Loucy (cell line): ENCODE measurements around the gene UAP1L1.

Source experiments
- H2AFZ ChIP-seq: fragments of 200-600 bp; sonication (generic); 2 replicates; pipeline ENCODE4 v1.6.0; 2016; ENCODE audit warnings: antibody characterized with exemption, mild to moderate bottlenecking, low read length, moderate library complexity
- H3F3A ChIP-seq: fragments of 200-600 bp; 2 replicates; pipeline ENCODE4 v1.6.0; 2016; ENCODE audit warnings: antibody characterized with exemption, low read depth, mild to moderate bottlenecking
- H3K27me3 ChIP-seq: fragments of 200-600 bp; sonication (generic); 2 replicates; pipeline ENCODE4 v1.6.1; 2014; ENCODE audit warnings: low read length, mild to moderate bottlenecking; ENCODE audit not compliant: insufficient read depth, poor library complexity, severe bottlenecking
- H3K36me3 ChIP-seq: fragments of 200-600 bp; sonication (generic); 2 replicates; pipeline ENCODE4 v1.6.1; 2016; ENCODE audit warnings: low read length; ENCODE audit not compliant: insufficient read depth
- H3K4me1 ChIP-seq: fragments of 200-600 bp; sonication (generic); 2 replicates; pipeline ENCODE4 v1.5.1; 2014; ENCODE audit warnings: low read length, mild to moderate bottlenecking; ENCODE audit not compliant: insufficient read depth, poor library complexity, severe bottlenecking
- H3K4me2 ChIP-seq: fragments of 200-600 bp; sonication (generic); 2 replicates; pipeline ENCODE4 v1.6.0; 2014; ENCODE audit warnings: antibody characterized with exemption, low read length, low read depth, mild to moderate bottlenecking; ENCODE audit not compliant: poor library complexity, severe bottlenecking
- H3K4me3 ChIP-seq: fragments of 200-600 bp; sonication (generic); 2 replicates; pipeline ENCODE4 v1.5.1; 2014; ENCODE audit warnings: low read length, mild to moderate bottlenecking, mixed read lengths; ENCODE audit not compliant: poor library complexity, severe bottlenecking
- H3K79me2 ChIP-seq: fragments of 200-600 bp; sonication (generic); 2 replicates; pipeline ENCODE4 v1.6.1; 2014; ENCODE audit warnings: low read length; ENCODE audit not compliant: insufficient read depth
- H3K9ac ChIP-seq: fragments of 200-600 bp; sonication (generic); 2 replicates; pipeline ENCODE4 v1.6.0; 2014; ENCODE audit warnings: mild to moderate bottlenecking, low read depth, low read length, moderate library complexity; ENCODE audit not compliant: poor library complexity, severe bottlenecking
- H3K9me2 ChIP-seq: fragments of 200-600 bp; sonication (generic); replicated peaks from 2 replicates; pipeline ENCODE4 v1.6.1; 2016; ENCODE audit warnings: low read depth, low read length, mixed read lengths
- H3K9me3 ChIP-seq: fragments of 200-600 bp; sonication (generic); 2 replicates; pipeline ENCODE4 v1.6.1; 2014; ENCODE audit warnings: mild to moderate bottlenecking, antibody characterized with exemption, low read length, low read depth; ENCODE audit not compliant: insufficient read depth
- H4K20me1 ChIP-seq: fragments of 200-600 bp; sonication (generic); 2 replicates; pipeline ENCODE4 v1.6.0; 2014; ENCODE audit warnings: antibody characterized with exemption, low read length, mild to moderate bottlenecking; ENCODE audit not compliant: insufficient read depth, poor library complexity, severe bottlenecking
- CTCF ChIP-seq: fragments of 200-600 bp; sonication (generic); conservative IDR thresholded peaks from 2 replicates; pipeline ENCODE4 v1.5.1; 2014; ENCODE audit warnings: mild to moderate bottlenecking, antibody characterized with exemption, low read length
- EZH2phosphoT487 ChIP-seq: fragments of 200-600 bp; IDR thresholded peaks from 2 replicates; pipeline ENCODE4 v1.6.1; 2018; ENCODE audit warnings: antibody characterized with exemption, mild to moderate bottlenecking, moderate library complexity, borderline replicate concordance

Gene UAP1L1

GRCh38 chr9:137110147-137110910 lies 33.0 kb downstream of the UAP1L1 start:
- Histone ChIP-seq H3K79me2 (no peaks in the 10 kb centered on the region), H3K9me2 (no peaks in the 10 kb centered on the region), H3F3A (no peaks in the 10 kb centered on the region), H3K27me3 (no peaks in the 10 kb centered on the region), H2AFZ (no peak overlapping the region), H3K4me1 (peaks cover 7% of the 10 kb centered on the region), H3K4me3 (no peak overlapping the region), H3K9ac (no peak overlapping the region), H3K36me3 (peaks cover 40% of the 10 kb centered on the region; the same call in 1 of the 2 replicates), H3K9me3 (no peaks in the 10 kb centered on the region), H4K20me1 (no peaks in the 10 kb centered on the region), H3K4me2 (no peak overlapping the region)
- TF ChIP-seq CTCF (no peak), EZH2phosphoT487 (no peak)

- Histone ChIP-seq H3K4me1 (peaks cover 7% of the 10 kb centered on the region), H3K4me3 (no peak overlapping the region), H3K4me2 (no peak overlapping the region), H3K9me3 (no peaks in the 10 kb centered on the region), H3K27me3 (no peaks in the 10 kb centered on the region), H2AFZ (no peak overlapping the region), H4K20me1 (no peaks in the 10 kb centered on the region), H3K79me2 (no peaks in the 10 kb centered on the region), H3K9me2 (no peaks in the 10 kb centered on the region), H3K36me3 (peaks cover 35% of the 10 kb centered on the region; the same call in 1 of the 2 replicates), H3F3A (no peaks in the 10 kb centered on the region), H3K9ac (no peak overlapping the region)
- TF ChIP-seq CTCF (no peak), EZH2phosphoT487 (no peak)
Measured at GRCh38 chr9:137110911-137111787, 33.8 kb downstream of the UAP1L1 start.

- peaks cover 30% of the 10 kb centered on the region; the same call in 1 of the 2 replicates for H3K36me3 ChIP-seq
- H3K4me3 ChIP-seq = no peak overlapping the region
- H3F3A ChIP-seq = no peaks in the 10 kb centered on the region
- H3K9me2 ChIP-seq = no peaks in the 10 kb centered on the region
- H3K79me2 ChIP-seq = no peaks in the 10 kb centered on the region
- no peaks in the 10 kb centered on the region for H3K27me3 ChIP-seq
- H3K4me1 ChIP-seq = peaks cover 7% of the 10 kb centered on the region
- TF ChIP-seq EZH2phosphoT487 (no peak), CTCF (no peak)
- H3K4me2 ChIP-seq = no peak overlapping the region
- H2AFZ ChIP-seq = no peak overlapping the region
- H4K20me1 ChIP-seq = no peaks in the 10 kb centered on the region
- H3K9ac ChIP-seq = no peak overlapping the region
- no peaks in the 10 kb centered on the region for H3K9me3 ChIP-seq
Measured at GRCh38 chr9:137111788-137112563, 34.7 kb downstream of the UAP1L1 start.
